IMR-90 (cell line): ENCODE data around the gene ADAMTS3. TPM values are rescaled to one million over a fixed set of nuclear protein-coding genes. Genes with fewer than 3 reads are reported as not detected.

Source experiments
- ATAC-seq: fragments of 200-7000 bp; cut with Tn5 transposase; 2 replicates; pipeline ENCODE4 v1.9.1; 2020; ENCODE audit warnings: low read depth, mild to moderate bottlenecking, moderate library complexity
- BruUV-seq: library from RNA; stranded (reverse); fragments of 400-500 nt; replicated peaks from 2 replicates; lab custom pipeline; 2021; lab: Mats Ljungman, UMichigan
- CTCF ChIA-PET: fragments of 300-600 bp; formaldehyde crosslinking; extraction: SDS; loops from one replicate; lab custom pipeline; 2021; ENCODE audit warnings: antibody characterized with exemption; lab: Yijun Ruan, JAX
- POLR2A ChIA-PET: fragments of 300-600 bp; sonication (Branson Sonifier 250); formaldehyde crosslinking; loops from one replicate; lab custom pipeline; 2022; ENCODE audit warnings: antibody characterized with exemption; ENCODE audit not compliant: unreplicated experiment; lab: Charles Lee
- DNase-seq: peaks from one replicate; pipeline ENCODE4 v3.0.0; 2013
- H2AFZ ChIP-seq: replicated peaks from 2 replicates; pipeline ENCODE3; 2013; ENCODE audit warnings: low read length, mild to moderate bottlenecking; ENCODE audit not compliant: poor library complexity
- H2AK5ac ChIP-seq: 2 replicates; pipeline ENCODE4 v1.6.1; 2013; ENCODE audit warnings: low read depth, low read length, inconsistent platforms
- H2AK9ac ChIP-seq: replicated peaks from 2 replicates; pipeline ENCODE3; 2013; ENCODE audit warnings: mild to moderate bottlenecking, low read depth, low read length, moderate library complexity; ENCODE audit not compliant: poor library complexity
- H2BK120ac ChIP-seq: 2 replicates; pipeline ENCODE4 v1.6.1; 2013; ENCODE audit warnings: low read depth, low read length, inconsistent platforms
- H2BK15ac ChIP-seq: 3 replicates; pipeline ENCODE4 v1.6.1; 2013; ENCODE audit warnings: low read depth, low read length, inconsistent platforms
- H2BK20ac ChIP-seq: 2 replicates; pipeline ENCODE4 v1.6.1; 2013; ENCODE audit warnings: low read depth, mild to moderate bottlenecking, inconsistent platforms, low read length, moderate library complexity
- H2BK5ac ChIP-seq: 2 replicates; pipeline ENCODE4 v1.6.1; 2013; ENCODE audit warnings: mild to moderate bottlenecking, low read depth, low read length, inconsistent platforms; ENCODE audit not compliant: poor library complexity, severe bottlenecking
- H3K14ac ChIP-seq: replicated peaks from 2 replicates; pipeline ENCODE4 v1.6.1; 2013; ENCODE audit warnings: low read depth, low read length, inconsistent platforms
- H3K18ac ChIP-seq: 2 replicates; pipeline ENCODE4 v1.6.1; 2013; ENCODE audit warnings: low read depth, low read length, control low read depth
- H3K23ac ChIP-seq: 2 replicates; pipeline ENCODE4 v1.6.1; 2013; ENCODE audit warnings: low read depth, low read length, inconsistent platforms
- H3K27ac ChIP-seq: 2 replicates; pipeline ENCODE4 v1.5.1; 2013; ENCODE audit warnings: mild to moderate bottlenecking, control low read depth, low read length; ENCODE audit not compliant: insufficient read depth
- H3K27me3 ChIP-seq: 2 replicates; pipeline ENCODE4 v1.6.1; 2013; ENCODE audit warnings: low read length; ENCODE audit not compliant: control insufficient read depth, insufficient read depth
- H3K36me3 ChIP-seq: 2 replicates; pipeline ENCODE4 v1.6.1; 2013; ENCODE audit warnings: low read length, mixed read lengths; ENCODE audit not compliant: control insufficient read depth, insufficient read depth
- H3K4ac ChIP-seq: 2 replicates; pipeline ENCODE4 v1.6.1; 2013; ENCODE audit warnings: low read depth, low read length, inconsistent platforms
- H3K4me1 ChIP-seq: 2 replicates; pipeline ENCODE4 v1.6.1; 2013; ENCODE audit warnings: low read length, mixed read lengths; ENCODE audit not compliant: control insufficient read depth, insufficient read depth
- H3K4me2 ChIP-seq: 2 replicates; pipeline ENCODE4 v1.6.1; 2013; ENCODE audit warnings: low read depth, mild to moderate bottlenecking, control low read depth, low read length, moderate library complexity
- H3K4me3 ChIP-seq: 2 replicates; pipeline ENCODE4 v1.5.1; 2013; ENCODE audit warnings: low read depth, mild to moderate bottlenecking, control low read depth, low read length, moderate library complexity; ENCODE audit not compliant: insufficient read depth
- H3K56ac ChIP-seq: 2 replicates; pipeline ENCODE4 v1.6.1; 2013; ENCODE audit warnings: low read length, inconsistent platforms; ENCODE audit not compliant: insufficient read depth; ENCODE audit errors: extremely low read depth
- H3K79me1 ChIP-seq, 2 experiments: 2 replicates each; pipeline ENCODE4 v1.6.1; 2013; ENCODE audit warnings: low read length in 2 of 2, inconsistent platforms in 1 of 2, low read depth in 1 of 2
- H3K9ac ChIP-seq: 2 replicates; pipeline ENCODE4 v1.6.1; 2013; ENCODE audit warnings: low read depth, low read length, control low read depth
- H3K9me1 ChIP-seq: 2 replicates; pipeline ENCODE4 v1.6.1; 2013; ENCODE audit warnings: low read length, inconsistent platforms; ENCODE audit not compliant: insufficient read depth
- H3K9me3 ChIP-seq: 2 replicates; pipeline ENCODE4 v1.6.1; 2013; ENCODE audit warnings: low read length; ENCODE audit not compliant: control insufficient read depth, insufficient read depth
- H4K20me1 ChIP-seq: 2 replicates; pipeline ENCODE4 v1.6.1; 2013; ENCODE audit warnings: low read length, inconsistent platforms; ENCODE audit not compliant: insufficient read depth
- H4K5ac ChIP-seq: 2 replicates; pipeline ENCODE4 v1.6.1; 2013; ENCODE audit warnings: mild to moderate bottlenecking, low read depth, low read length, control low read depth
- H4K8ac ChIP-seq, 2 experiments: 2 replicates each; pipeline ENCODE4 v1.6.1; 2013; ENCODE audit warnings: low read depth in 2 of 2, low read length in 2 of 2, control low read depth in 1 of 2, inconsistent platforms in 1 of 2
- H4K91ac ChIP-seq: 2 replicates; pipeline ENCODE4 v1.6.1; 2013; ENCODE audit warnings: low read depth, low read length, inconsistent platforms; ENCODE audit not compliant: insufficient read depth
- NFE2L2 ChIP-seq: fragments of 150-350 bp; IDR thresholded peaks from 2 replicates; pipeline ENCODE4 v1.6.1; 2016; ENCODE audit warnings: low read depth, mild to moderate bottlenecking, low read length
- RFX5 ChIP-seq: IDR thresholded peaks from 2 replicates; pipeline ENCODE4 v1.8.0; 2012; ENCODE audit warnings: low read depth, mild to moderate bottlenecking, low read length, moderate library complexity
- dilution Hi-C: fragments of 300-500 bp; cut with HindIII; formaldehyde crosslinking; loops from one replicate; pipeline ENCODE4 v1.14.3; 2018; ENCODE audit warnings: low sequenced_read_pairs; ENCODE audit not compliant: unreplicated experiment
- in situ Hi-C: fragments of 300-500 bp; cut with MboI; formaldehyde crosslinking; loops from 3 replicates; pipeline ENCODE4 v1.14.3; 2019; ENCODE audit warnings: low sequenced_read_pairs, inconsistent platforms, mixed read lengths
- intact Hi-C: fragments of 100-400 bp; cut with micrococcal nuclease; formaldehyde crosslinking; loops from 2 replicates; pipeline ENCODE4 v1.10.0; 2022
- polyA plus RNA-seq, 3 experiments: library from polyadenylated mRNA; depleted of rRNA; stranded (reverse); fragments of >200 nt; gene quantifications; 2 replicates each; pipeline ENCODE4 v1.2.3, GENCODE V29; 2012; ENCODE audit warnings: low replicate concordance in 1 of 3
- total RNA-seq: library from RNA; depleted of rRNA; stranded (reverse); fragments of >200 nt; gene quantifications from 2 replicates; pipeline ENCODE4 v1.2.3, GENCODE V29; 2012

ADAMTS3 gene
- total and polyA plus RNA-seq, 2 of the 4 experiments (the other 2 are of a cell fraction), result 0.68 to 2.9 TPM

GRCh38 chr4:72318421-72319170, 250.4 kb downstream of the ADAMTS3 start (continued):
- no peak for TF ChIP-seq NFE2L2

- DNase-seq, result peak; percentile 76
- H3K79me1 ChIP-seq, result no peaks in the 10 kb centered on the region
- no peak overlapping the region for H3K4ac ChIP-seq
- no peak overlapping the region for H2AK9ac ChIP-seq
- in situ Hi-C loops (loop anchor here (25.0 kb wide), 1 partner anchor 722 kb away; no protein-coding TSS in a partner anchor), intact Hi-C loops (loop anchor here (5.0 kb wide), 2 partner anchors 62 to 252 kb away; partner anchors contain the start of gene ADAMTS3), dilution Hi-C loops (no loop called here)
- no peak overlapping the region for H4K91ac ChIP-seq
- H2BK20ac ChIP-seq, result no peak overlapping the region
- H3K4me1 ChIP-seq, result peaks cover 5% of the 10 kb centered on the region
- no peak overlapping the region for H4K8ac ChIP-seq
- no peak overlapping the region for H3K56ac ChIP-seq
- H2AK5ac ChIP-seq, result no peak overlapping the region
- no peaks in the 10 kb centered on the region for H4K20me1 ChIP-seq
- H3K9me3 ChIP-seq, result no peaks in the 10 kb centered on the region
- H3K9me1 ChIP-seq, result peaks cover 5% of the 10 kb centered on the region
- ATAC-seq, result no peak
- no TSS peak for BruUV-seq
- H2BK15ac ChIP-seq, result no peak overlapping the region
- H4K5ac ChIP-seq, result no peak overlapping the region
- no peak overlapping the region for H3K18ac ChIP-seq
- H3K4me2 ChIP-seq, result no peak overlapping the region
- H3K36me3 ChIP-seq, result no peaks in the 10 kb centered on the region
- H3K23ac ChIP-seq, result no peak overlapping the region
- H3K4me3 ChIP-seq, result no peak overlapping the region
- no peak for TF ChIP-seq RFX5
- CTCF ChIA-PET, result interaction anchor here (0.7 to 1.6 kb wide), 2 partner anchors 11 to 19 kb away, joined by 4 read pairs; no protein-coding TSS in a partner anchor
- no peak overlapping the region for H3K14ac ChIP-seq
- no peak overlapping the region for H3K9ac ChIP-seq
- no peak overlapping the region for H3K27ac ChIP-seq
- no peak overlapping the region for H2BK120ac ChIP-seq
- H2AFZ ChIP-seq, result no peak overlapping the region
- POLR2A ChIA-PET, result no interaction called here
- no peaks in the 10 kb centered on the region for H3K27me3 ChIP-seq
- H2BK5ac ChIP-seq, result no peak overlapping the region
Measured at GRCh38 chr4:72314869-72315268, 254.2 kb downstream of the ADAMTS3 start.
